Natural killer cell (primary cell): ENCODE measurements around the gene TENM3. TPM values are rescaled to one million over a fixed set of nuclear protein-coding genes. Genes with fewer than 3 reads are reported as not detected.

Experiments
- ATAC-seq, 3 donors: fragments of 150-1000 bp in 2 of 3; fragments of 200-7000 bp in 1 of 3; cut with Tn5 transposase; 1 replicate in 1 of 3; 2 replicates in 2 of 3; pipeline ENCODE4 v1.10.0; 2021; ENCODE audit warnings: mild to moderate bottlenecking in 2 of 3, moderate library complexity in 2 of 3
- DNase-seq, 2 donors: peaks; one replicate each; pipeline versions ENCODE4 v3.0.0 to v3.0.0-alpha.2; 2013 to 2021; ENCODE audit warnings: mixed read lengths in 1 of 2
- H3K27ac ChIP-seq: one replicate; pipeline ENCODE4 v1.5.1; 2013; ENCODE audit warnings: mild to moderate bottlenecking, low read length
- H3K27me3 ChIP-seq: one replicate; pipeline ENCODE4 v1.6.1; 2013; ENCODE audit warnings: low read length; ENCODE audit not compliant: control insufficient read depth, insufficient read depth
- H3K36me3 ChIP-seq: one replicate; pipeline ENCODE4 v1.6.1; 2013; ENCODE audit warnings: low read length; ENCODE audit not compliant: control insufficient read depth, insufficient read depth
- H3K4me1 ChIP-seq: one replicate; pipeline ENCODE4 v1.6.1; 2013; ENCODE audit warnings: low read length; ENCODE audit not compliant: control insufficient read depth, insufficient read depth
- H3K4me3 ChIP-seq: one replicate; pipeline ENCODE4 v1.5.1; 2013; ENCODE audit warnings: low read length
- H3K9me3 ChIP-seq: one replicate; pipeline ENCODE4 v1.6.1; 2013; ENCODE audit warnings: low read length; ENCODE audit not compliant: control insufficient read depth, insufficient read depth
- H3K27ac Mint-ChIP-seq, 2 donors: one replicate each; pipeline ENCODE4 v1.8.0; 2022; ENCODE audit warnings: mild to moderate bottlenecking in 2 of 2, mixed read lengths in 2 of 2, moderate library complexity in 1 of 2
- H3K27me3 Mint-ChIP-seq, 2 donors: one replicate each; pipeline ENCODE4 v1.8.0; 2022; ENCODE audit warnings: low read depth in 2 of 2, mixed read lengths in 2 of 2
- H3K36me3 Mint-ChIP-seq: one replicate; pipeline ENCODE4 v1.8.0; 2022; ENCODE audit warnings: mixed read lengths
- H3K4me1 Mint-ChIP-seq, 2 donors: one replicate each; pipeline ENCODE4 v1.8.0; 2022; ENCODE audit warnings: mixed read lengths in 2 of 2
- H3K4me3 Mint-ChIP-seq: one replicate; pipeline ENCODE4 v1.8.0; 2022; ENCODE audit warnings: mild to moderate bottlenecking, moderate library complexity, mixed read lengths
- H3K9me3 Mint-ChIP-seq, 2 donors: one replicate each; pipeline ENCODE4 v1.8.0; 2022; ENCODE audit warnings: mixed read lengths in 2 of 2
- whole genome bisulfite sequencing: methylation state at CpG from one replicate; pipeline ENCODE4 v1.1.7; 2013; ENCODE audit warnings: missing lambda C conversion rate; ENCODE audit not compliant: insufficient coverage; 5-methylcytosine and 5-hydroxymethylcytosine counted together
- intact Hi-C: fragments of 100-400 bp; cut with micrococcal nuclease; formaldehyde crosslinking; loops from one replicate; pipeline ENCODE4 v1.14.2; 2022
- total RNA-seq, 4 donors: library from RNA; stranded (reverse); fragments of 120-200 nt in 1 of 4; gene quantifications; one replicate each; pipeline versions ENCODE4 v1.2.3 to v1.2.4, GENCODE V29; 2013 to 2022
- TF ChIP-seq, protein P1 (sequence below): fragments of 200-600 bp; IDR thresholded peaks from one replicate; pipeline ENCODE4 v1.8.0; 2022; ENCODE audit warnings: antibody characterized with exemption

Gene TENM3
- total RNA-seq, 3 donors from 2014 or later (not counting 1 experiment from before 2014, with no cell fraction given): not detected

DNA sequence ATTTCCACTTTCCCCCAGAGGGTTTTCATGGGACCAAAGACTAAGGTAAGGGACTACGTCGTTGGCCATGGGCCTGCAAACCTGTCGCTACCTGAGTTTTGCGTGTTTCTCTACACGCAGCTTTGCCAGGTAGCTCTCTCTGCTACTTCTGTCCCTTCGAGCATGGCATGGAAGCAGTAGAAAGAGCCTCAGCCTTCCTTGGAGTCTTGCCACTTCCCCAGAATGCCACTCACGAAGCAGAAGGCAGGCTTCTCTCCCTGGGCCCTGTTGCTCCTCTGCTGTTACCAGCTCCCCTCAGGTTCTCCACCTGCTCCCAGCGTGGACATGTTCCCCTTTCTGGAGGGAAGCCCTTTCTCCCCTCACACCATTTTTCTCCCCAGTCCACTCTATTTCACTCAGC, 381.1 kb downstream of the TENM3 start:
- Histone ChIP-seq H3K4me1 (no peaks in the 10 kb centered on the region), H3K27me3 (no peaks in the 10 kb centered on the region), H3K27ac (no peak overlapping the region), H3K36me3 (no peaks in the 10 kb centered on the region), H3K9me3 (no peaks in the 10 kb centered on the region), H3K4me3 (no peak overlapping the region)
- WGBS: 85% methylated on average over 8 of the region's 8 CpGs
- Mint-ChIP-seq H3K4me1 (no peaks in the 10 kb centered on the region), H3K9me3 (no peaks in the 10 kb centered on the region), H3K4me3 (no peak overlapping the region), H3K27me3 (no peaks in the 10 kb centered on the region), H3K36me3 (no peaks in the 10 kb centered on the region), H3K27ac (no peak overlapping the region)
- TF ChIP-seq, protein P1, sequence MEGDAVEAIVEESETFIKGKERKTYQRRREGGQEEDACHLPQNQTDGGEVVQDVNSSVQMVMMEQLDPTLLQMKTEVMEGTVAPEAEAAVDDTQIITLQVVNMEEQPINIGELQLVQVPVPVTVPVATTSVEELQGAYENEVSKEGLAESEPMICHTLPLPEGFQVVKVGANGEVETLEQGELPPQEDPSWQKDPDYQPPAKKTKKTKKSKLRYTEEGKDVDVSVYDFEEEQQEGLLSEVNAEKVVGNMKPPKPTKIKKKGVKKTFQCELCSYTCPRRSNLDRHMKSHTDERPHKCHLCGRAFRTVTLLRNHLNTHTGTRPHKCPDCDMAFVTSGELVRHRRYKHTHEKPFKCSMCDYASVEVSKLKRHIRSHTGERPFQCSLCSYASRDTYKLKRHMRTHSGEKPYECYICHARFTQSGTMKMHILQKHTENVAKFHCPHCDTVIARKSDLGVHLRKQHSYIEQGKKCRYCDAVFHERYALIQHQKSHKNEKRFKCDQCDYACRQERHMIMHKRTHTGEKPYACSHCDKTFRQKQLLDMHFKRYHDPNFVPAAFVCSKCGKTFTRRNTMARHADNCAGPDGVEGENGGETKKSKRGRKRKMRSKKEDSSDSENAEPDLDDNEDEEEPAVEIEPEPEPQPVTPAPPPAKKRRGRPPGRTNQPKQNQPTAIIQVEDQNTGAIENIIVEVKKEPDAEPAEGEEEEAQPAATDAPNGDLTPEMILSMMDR: no peak
- no peak for DNase-seq
- intact Hi-C loops: no loop called here
- ATAC-seq: no peak

DNA sequence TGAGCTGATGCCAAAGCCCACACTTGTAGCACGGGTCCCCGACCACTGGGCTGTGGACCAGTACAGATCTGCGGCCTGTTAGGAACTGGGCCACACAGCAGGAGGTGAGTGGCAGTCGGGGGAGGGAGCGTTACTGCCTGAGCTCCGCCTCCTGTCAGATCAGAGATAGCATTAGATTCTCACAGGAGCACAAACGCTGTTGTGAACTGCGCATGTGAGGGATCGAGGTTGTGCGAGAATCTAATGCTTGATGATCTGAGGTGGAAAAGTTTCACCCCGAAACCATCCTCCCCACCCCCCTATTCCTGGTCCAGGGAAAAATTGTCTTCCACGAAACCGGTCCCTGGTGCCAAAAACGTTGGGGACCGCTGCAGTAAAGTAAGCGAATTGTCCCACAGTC, 382.0 kb downstream of the TENM3 start:
- H3K27ac Mint-ChIP-seq: no peak overlapping the region
- H3K27me3 Mint-ChIP-seq: peaks cover 0 to under 1% of the 10 kb centered on the region in 2 donors
- DNase-seq: no peak
- H3K4me1 ChIP-seq: no peaks in the 10 kb centered on the region
- TF ChIP-seq, protein P1: no peak
- H3K27me3 ChIP-seq: no peaks in the 10 kb centered on the region
- no peaks in the 10 kb centered on the region for H3K9me3 Mint-ChIP-seq
- no peaks in the 10 kb centered on the region for H3K9me3 ChIP-seq
- H3K36me3 ChIP-seq: no peaks in the 10 kb centered on the region
- H3K4me3 ChIP-seq: no peak overlapping the region
- 89% methylated on average over 16 of the region's 16 CpGs for WGBS
- H3K36me3 Mint-ChIP-seq: no peaks in the 10 kb centered on the region
- intact Hi-C loops: no loop called here
- no peak overlapping the region for H3K4me3 Mint-ChIP-seq
- no peaks in the 10 kb centered on the region for H3K4me1 Mint-ChIP-seq
- H3K27ac ChIP-seq: no peak overlapping the region
- no peak for ATAC-seq

GRCh38 chr4:182627996-182628395, 384.8 kb downstream of the TENM3 start:
- no peaks in the 10 kb centered on the region for H3K4me1 Mint-ChIP-seq

DNA sequence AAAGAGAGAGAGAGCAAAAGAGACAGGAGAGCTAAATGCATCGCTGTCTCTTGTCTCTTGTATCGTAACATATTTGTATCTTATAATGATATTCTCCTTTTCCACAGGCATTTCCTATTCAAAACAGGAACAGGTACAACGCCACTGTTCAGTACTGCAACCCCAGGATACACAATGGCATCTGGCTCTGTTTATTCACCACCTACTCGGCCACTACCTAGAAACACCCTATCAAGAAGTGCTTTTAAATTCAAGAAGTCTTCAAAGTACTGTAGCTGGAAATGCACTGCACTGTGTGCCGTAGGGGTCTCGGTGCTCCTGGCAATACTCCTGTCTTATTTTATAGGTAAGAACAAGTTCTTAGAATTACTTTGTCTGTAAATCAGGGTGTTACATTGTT, 385.3 kb downstream of the TENM3 start:
- TF ChIP-seq, protein P1: no peak
- Mint-ChIP-seq H3K9me3 (no peaks in the 10 kb centered on the region), H3K4me1 (no peaks in the 10 kb centered on the region), H3K27ac (no peak overlapping the region), H3K27me3 (peaks cover 0 to 4% of the 10 kb centered on the region in 2 donors), H3K4me3 (no peak overlapping the region), H3K36me3 (no peaks in the 10 kb centered on the region)
- DNase-seq (no peak), ATAC-seq (no peak)
- Histone ChIP-seq H3K27ac (no peak overlapping the region), H3K4me1 (no peaks in the 10 kb centered on the region), H3K36me3 (no peaks in the 10 kb centered on the region), H3K27me3 (no peaks in the 10 kb centered on the region), H3K9me3 (no peaks in the 10 kb centered on the region), H3K4me3 (no peak overlapping the region)
- 85% methylated on average over 6 of the region's 6 CpGs for WGBS
- intact Hi-C loops: no loop called here

More at GRCh38 chr4:182627996-182628395, 384.8 kb downstream of the TENM3 start:
- intact Hi-C loops: no loop called here
- Histone ChIP-seq H3K27me3 (no peaks in the 10 kb centered on the region), H3K4me3 (no peak overlapping the region), H3K27ac (no peak overlapping the region), H3K36me3 (no peaks in the 10 kb centered on the region), H3K9me3 (no peaks in the 10 kb centered on the region), H3K4me1 (no peaks in the 10 kb centered on the region)
- no peak overlapping the region for H3K27ac Mint-ChIP-seq
- WGBS: 94% methylated on average over 6 of the region's 6 CpGs
- no peak overlapping the region for H3K4me3 Mint-ChIP-seq
- no peak for ATAC-seq
- no peaks in the 10 kb centered on the region for H3K9me3 Mint-ChIP-seq
- no peak for DNase-seq
- no peaks in the 10 kb centered on the region for H3K36me3 Mint-ChIP-seq
- TF ChIP-seq, protein P1: no peak
- peaks cover 0 to 4% of the 10 kb centered on the region in 2 donors for H3K27me3 Mint-ChIP-seq
